ENCODE results near the gene PASK.
"Not testable (repeated sequence)": the region's sequence is repeated elsewhere in the genome, so short reads cannot be mapped to it uniquely, and the experiment has no call there.

Gene PASK

GRCh38 chr2:241102239-241102803 is 47.0 kb downstream of the PASK start, which contains the start of gene MTERF4:
Gene MTERF4, minus strand, starts transcription at chr2:241102287. Its CDS starts 14 bp downstream, at chr2:241102273.
- peak; percentile 93 for DNase-seq

GRCh38 chr2:241099246-241099645 is 50.0 kb downstream of the PASK start:
- DNase-seq = no peak

DNA sequence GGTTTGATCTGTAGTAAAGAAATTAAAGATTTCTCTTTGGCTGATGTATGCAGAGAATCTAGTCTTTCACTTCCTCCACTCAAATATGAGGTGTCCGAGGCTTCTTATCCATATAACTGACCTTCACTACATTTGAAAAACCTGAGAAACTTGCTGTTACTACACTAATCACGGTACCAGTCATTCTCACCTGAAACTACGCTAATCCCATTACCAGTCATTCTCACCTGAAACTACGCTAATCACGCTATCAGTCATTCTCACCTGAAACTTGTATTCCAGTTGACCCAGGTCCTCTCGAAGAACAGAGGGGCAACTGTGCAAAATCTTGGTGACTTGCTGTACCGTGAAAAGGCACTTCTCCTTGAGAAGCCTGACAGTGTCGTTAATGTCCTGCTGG is 52.3 kb downstream of the PASK start:
- no peak for DNase-seq

DNA sequence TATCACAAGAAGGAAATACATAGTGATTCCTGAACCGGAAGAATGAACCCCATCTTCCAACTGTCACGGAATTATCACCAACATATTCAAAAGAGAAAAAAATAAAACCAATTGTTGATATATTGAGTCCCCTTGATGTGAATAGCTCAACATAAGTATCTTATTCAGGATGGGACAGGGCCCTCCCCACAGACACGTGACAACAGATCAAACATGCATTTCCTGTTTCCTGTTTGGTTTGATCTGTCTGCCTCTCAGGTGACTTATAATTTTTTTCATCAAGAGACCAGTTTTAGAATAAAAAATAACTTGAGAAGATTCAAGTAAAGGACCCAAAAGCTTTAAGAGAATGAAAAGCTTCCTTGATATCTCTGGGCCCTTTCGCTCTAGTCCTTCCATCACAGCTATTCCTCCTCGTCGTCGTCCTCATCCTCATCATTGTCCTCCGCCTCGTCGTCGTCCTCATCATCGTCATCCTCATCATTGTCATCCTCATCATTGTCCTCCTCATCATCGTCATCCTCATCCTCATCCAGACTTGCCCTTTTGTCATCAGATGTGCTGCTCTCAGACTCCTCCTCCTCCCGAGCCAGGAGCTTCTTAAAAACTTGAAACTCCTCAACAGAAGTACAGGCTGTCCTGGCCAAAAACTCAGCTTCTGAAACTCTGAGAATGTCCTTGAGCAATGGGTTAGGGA is 53.5 kb downstream of the PASK start:
- no peak for DNase-seq

- DNase-seq = no peak
Measured at GRCh38 chr2:241094924-241095420, 54.3 kb downstream of the PASK start.

DNA sequence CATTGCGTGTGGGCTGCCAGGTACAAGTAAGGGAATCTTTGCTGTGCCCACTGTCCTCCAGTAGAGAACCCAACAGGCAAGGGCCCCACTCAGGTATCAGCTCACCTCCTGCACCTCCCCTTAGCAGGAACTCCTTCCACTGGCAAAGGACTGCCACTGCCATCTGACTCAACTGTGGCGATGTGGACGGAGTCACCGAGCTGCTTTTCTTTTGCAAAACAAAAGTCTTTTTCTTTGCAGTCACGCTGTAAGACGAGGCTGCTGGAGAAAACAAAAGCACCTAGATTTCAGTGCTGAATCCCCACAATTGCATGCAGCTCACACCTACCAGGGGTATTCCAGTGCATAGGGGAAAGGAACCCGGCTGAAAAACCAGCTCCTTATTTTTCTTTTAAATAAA is 55.1 kb downstream of the PASK start:
- DNase-seq = no peak

DNA sequence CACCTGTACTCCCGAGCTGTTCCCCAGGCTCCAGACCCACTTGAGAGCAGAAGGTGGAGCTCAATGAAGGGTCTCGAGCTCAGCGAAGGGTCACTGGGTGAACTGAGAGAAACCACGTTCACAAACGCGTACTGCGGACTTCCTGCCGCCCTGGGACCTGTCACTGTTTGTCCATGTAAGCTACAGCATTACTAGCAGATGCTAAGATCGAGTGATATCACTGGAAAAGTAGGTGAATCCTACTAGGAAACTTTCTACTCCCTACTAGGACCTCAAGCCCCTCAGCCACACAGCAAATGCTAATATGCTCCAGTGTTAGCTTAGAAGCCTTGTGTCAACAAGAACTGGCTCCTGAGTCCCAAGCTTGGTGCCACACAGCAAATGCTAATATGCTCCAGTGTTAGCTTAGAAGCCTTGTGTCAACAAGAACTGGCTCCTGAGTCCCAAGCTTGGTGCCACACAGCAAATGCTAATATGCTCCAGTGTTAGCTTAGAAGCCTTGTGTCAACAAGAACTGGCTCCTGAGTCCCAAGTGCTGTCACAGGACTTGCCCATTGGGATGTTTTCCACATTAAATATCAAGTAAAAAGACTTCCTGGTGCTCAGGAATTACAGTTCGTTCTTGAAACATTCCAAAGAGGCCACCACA is 56.0 kb downstream of the PASK start:
- DNase-seq = not testable (repeated sequence)

GRCh38 chr2:241092677-241093076 is 56.6 kb downstream of the PASK start:
- no peak for DNase-seq

DNA sequence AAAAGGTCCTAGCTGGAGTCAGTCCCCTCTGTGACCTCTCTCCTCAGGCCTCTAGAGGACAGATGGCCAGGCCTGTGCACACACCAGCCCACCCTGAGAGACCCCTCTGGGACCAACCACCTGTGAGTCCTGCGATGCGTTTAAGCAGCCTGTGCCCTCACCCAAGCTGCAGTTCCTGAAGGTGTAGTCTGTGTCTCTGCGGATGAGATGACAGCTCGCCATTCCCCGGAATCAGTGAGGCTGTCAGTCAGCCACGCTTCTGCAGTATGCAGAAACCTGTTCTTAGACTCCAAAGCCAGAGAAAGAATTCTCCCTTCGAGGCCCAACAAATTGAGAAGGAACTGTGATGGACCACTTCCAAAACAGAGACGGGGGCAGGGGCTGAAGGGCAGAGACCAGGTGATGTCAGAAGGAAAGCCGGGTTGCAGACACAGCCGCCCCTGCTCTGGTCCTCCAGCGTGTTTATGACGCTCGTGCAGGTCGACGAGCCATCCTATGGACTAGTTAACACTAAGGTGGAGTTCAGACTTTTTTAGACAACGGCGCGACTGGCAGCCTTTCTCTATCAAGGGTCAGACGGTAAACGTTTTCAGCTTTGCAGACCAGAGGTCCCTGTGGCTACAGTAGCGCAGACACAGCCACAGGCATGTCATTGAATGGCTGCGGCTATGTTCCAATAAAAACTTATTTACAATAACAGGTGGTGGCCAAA is 57.4 kb downstream of the PASK start:
- DNase-seq = no peak

DNA sequence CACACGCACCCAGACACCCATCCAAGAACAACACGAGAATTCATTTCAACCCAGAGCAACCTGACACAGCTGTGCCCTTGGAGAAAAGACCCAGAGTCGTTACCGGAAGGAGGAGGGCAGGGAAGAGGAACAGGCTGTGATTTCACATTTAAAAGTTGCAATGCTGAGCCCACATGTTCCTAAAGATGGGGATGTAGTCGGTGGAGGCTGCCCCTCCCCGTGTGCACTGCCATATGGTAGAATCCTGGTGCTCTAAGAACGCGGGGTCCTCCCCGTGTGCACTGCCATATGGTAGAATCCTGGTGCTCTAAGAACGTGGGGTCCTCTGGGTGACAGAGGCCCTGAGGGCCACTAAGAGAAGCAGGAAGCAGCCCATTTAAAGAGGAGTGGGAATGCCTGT is 58.1 kb downstream of the PASK start:
- DNase-seq = no peak

DNA sequence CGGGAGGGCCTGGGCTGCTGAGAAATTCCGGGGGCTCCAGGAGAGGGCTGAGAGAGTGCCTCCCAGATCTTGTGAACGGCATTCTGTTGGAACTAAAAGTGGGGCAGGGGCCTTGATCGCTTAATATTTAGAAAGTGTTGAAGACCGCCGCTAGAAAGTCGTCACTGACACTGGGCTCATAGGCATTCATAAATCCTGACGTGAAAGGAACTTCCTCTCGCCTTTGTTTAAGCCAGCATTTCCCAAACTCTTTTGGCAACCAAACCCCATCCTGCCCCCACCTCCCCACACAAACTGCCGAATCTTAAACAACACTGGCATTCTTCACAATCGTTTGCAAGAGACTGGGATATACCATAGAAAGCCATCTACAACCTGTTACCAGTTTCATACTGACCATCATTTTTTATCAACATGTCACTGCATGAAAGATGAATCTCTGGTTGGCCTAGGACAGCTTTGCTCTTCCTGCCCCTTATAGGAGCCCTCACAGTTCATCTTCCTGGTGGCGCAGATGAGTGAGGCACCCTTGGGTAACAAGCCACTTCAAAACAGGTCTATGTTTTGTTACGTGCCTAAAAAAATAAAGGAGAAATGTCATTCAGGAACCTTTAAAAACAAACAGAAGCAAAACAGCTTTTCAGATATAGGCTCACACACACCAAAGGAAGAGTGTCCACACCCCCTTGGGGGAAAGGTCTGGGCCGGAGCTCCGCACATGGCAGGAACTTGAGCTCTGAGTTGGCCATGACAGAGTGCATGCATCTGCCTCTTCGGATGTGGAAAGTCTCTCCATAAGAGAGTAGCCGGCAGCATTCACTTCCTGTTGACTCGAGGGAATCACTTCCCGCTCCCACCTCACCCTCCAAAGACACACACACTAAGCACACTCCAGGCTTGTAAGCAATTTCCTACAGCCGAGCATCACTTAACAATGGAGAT is 60.2 kb downstream of the PASK start:
- no peak for DNase-seq

DNA sequence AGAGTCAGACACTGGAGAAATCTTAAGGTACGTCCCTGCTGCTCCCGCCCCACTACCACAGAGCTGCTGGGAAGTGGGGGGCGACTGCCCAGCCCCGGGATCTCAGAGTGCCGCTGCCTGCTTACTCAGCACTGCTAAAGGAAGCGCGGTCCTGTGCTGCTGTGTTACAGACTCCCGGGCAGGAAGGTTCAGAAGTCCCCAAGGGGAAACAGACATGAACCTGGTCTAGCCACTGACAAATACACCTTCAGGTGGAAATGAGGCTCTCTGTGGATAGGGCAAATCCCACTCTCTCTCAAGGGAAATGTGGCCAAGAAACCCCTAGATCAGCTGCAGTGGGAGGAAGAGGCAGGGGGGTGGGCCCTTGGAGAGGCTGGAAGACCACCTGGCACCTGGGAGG is 60.9 kb downstream of the PASK start:
- no peak for DNase-seq

- DNase-seq = no peak
Measured at GRCh38 chr2:241087420-241088268, 61.6 kb downstream of the PASK start.

GRCh38 chr2:241084856-241085444 is 64.3 kb downstream of the PASK start:
- DNase-seq = no peak

GRCh38 chr2:241083091-241083415 is 66.2 kb downstream of the PASK start:
- no peak for DNase-seq

- DNase-seq = no peak
Measured at GRCh38 chr2:241082341-241083090, 66.8 kb downstream of the PASK start.

DNA sequence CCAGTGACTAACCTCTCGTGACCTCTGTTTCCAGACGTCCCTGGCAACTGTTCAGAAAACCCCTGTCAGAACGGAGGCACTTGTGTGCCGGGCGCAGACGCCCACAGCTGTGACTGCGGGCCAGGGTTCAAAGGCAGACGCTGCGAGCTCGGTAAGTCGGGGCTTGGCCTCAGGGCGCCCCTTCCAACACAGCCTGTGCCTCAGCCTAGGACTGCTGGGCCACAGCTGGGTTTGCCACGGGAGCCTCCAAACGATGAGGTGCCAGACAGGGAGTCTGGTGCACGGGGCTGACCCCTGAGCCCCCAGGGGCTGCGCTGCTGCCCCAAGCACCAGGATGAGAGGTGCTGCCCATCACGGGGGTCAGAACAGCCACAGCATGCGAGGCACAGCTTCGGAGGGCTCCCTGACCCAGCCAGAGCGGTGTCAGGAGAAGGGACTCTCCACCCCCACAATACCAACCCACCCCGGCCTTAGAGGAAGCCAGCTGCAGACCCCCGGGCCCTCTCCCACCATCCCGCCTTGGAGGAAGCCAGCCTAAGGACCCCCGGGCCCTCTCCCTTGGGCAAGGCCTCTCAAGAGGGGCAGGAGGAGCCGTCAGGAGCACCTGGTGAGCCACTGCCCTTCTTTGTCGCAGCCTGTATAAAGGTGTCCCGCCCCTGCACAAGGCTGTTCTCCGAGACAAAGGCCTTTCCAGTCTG is 67.5 kb downstream of the PASK start:
- DNase-seq = no peak

GRCh38 chr2:241081190-241081642 is 68.1 kb downstream of the PASK start:
- DNase-seq = no peak

- DNase-seq = no peak
Measured at GRCh38 chr2:241080405-241081189, 68.7 kb downstream of the PASK start.
